ENCODE data around the gene AKR1C2.
A peak's percentile ranks its signal among the peaks of the same experiment; 100 is the strongest.
"Not testable (repeated sequence)": the region's sequence is repeated elsewhere in the genome, so short reads cannot be mapped to it uniquely, and the experiment has no call there.

Gene AKR1C2

GRCh38 chr10:5023177-5023805 lies 19.6 kb upstream of the AKR1C2 start:
- no peak for DNase-seq

- not testable (repeated sequence) for DNase-seq
Measured at GRCh38 chr10:5021624-5022290, 18.1 kb upstream of the AKR1C2 start.

- peak; percentile 95 for DNase-seq
Measured at GRCh38 chr10:5019770-5020612, 16.3 kb upstream of the AKR1C2 start.

- DNase-seq = not testable (repeated sequence)
Measured at GRCh38 chr10:5018671-5019277, 15.1 kb upstream of the AKR1C2 start.

- DNase-seq = no peak
Measured at GRCh38 chr10:5018134-5018533, 14.5 kb upstream of the AKR1C2 start.

GRCh38 chr10:5014936-5015335 lies 11.3 kb upstream of the AKR1C2 start:
- DNase-seq = no peak

- DNase-seq = not testable (repeated sequence)
Measured at GRCh38 chr10:5014200-5014910, 10.7 kb upstream of the AKR1C2 start.

GRCh38 chr10:5013385-5013784 lies 9.7 kb upstream of the AKR1C2 start:
- no peak for DNase-seq

GRCh38 chr10:5012595-5012994 lies 8.9 kb upstream of the AKR1C2 start:
- DNase-seq = no peak

GRCh38 chr10:5011392-5011791 lies 7.7 kb upstream of the AKR1C2 start:
- DNase-seq = not testable (repeated sequence)

GRCh38 chr10:5010043-5010442 lies 6.4 kb upstream of the AKR1C2 start:
- DNase-seq = not testable (repeated sequence)

- DNase-seq = not testable (repeated sequence)
Measured at GRCh38 chr10:5008857-5009548, 5.3 kb upstream of the AKR1C2 start.

GRCh38 chr10:5004501-5004900 lies 844 bp upstream of the AKR1C2 start:
- DNase-seq = not testable (repeated sequence)

- not testable (repeated sequence) for DNase-seq
Measured at GRCh38 chr10:5004030-5004385, 351 bp upstream of the AKR1C2 start.

GRCh38 chr10:5002013-5002727 lies 1.5 kb downstream of the AKR1C2 start:
- DNase-seq = no peak

GRCh38 chr10:4998671-4999070 lies 5.0 kb downstream of the AKR1C2 start:
- DNase-seq = no peak

- DNase-seq = not testable (repeated sequence)
Measured at GRCh38 chr10:4994260-4994659, 9.4 kb downstream of the AKR1C2 start.

GRCh38 chr10:4992564-4992963 lies 11.1 kb downstream of the AKR1C2 start:
- DNase-seq = not testable (repeated sequence)

GRCh38 chr10:4991463-4991862 lies 12.2 kb downstream of the AKR1C2 start:
- DNase-seq = not testable (repeated sequence)

GRCh38 chr10:4990217-4990616 lies 13.4 kb downstream of the AKR1C2 start:
- DNase-seq = no peak

- not testable (repeated sequence) for DNase-seq
Measured at GRCh38 chr10:4988000-4988641, 15.5 kb downstream of the AKR1C2 start.

Data from NCI-H1436 (cell line).